Stimulated activated CD4-positive, alpha-beta T cell treated with anti-CD3 and anti-CD28 coated beads, Interleukin-4, amount 100 ng/mL, for 1 hour (primary cell): ENCODE measurements around the gene DYSF.

ENCODE experiments used
- DNase-seq: peaks from one replicate; pipeline ENCODE4 v3.0.0-alpha.2; 2020

DYSF gene

DNA sequence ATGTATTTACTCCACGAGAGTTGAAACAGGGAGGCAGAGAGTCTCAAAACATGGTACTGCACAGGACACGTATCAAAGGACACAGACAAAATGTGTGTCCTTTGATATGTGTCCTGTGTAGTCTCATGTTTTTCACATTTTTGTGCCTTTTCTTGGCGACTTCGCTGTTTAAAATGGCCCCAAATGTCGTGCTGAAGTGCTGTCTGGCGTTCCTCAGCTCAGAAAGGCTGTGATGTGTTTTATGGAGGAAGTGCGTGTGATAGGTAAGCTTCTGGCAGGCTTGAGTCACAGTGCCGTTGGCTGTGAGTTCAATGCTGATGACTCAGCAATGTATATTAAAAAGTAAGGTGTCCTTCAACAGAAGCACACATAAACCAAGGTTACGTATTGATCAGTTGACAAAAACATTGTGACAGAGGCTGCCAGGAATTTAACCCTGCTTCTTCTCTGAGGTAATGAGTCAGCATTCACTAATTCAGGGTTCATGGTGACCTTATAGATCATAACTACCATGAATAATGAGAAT, 78.2 kb downstream of the DYSF start:
- no peak for DNase-seq

DNA sequence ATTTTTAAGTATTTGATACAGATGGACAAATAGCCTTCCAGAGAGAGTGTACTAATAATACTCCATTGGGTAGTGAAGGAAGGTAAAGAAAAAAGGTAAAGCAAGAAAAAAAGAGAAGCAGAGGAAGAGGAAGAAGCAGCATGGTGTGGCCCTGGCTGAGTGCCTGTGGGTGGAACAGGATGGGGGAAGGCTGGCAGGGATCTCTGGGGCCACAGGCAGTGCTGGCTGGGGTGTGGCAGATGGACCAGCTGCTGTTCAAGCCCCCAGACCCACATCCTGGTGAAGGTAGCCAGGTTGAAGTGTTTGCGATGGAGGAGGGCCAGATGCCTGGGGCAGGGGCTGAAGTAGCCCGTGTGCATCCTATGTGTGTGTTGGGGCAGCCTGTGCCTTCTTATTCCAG, 79.0 kb downstream of the DYSF start:
- DNase-seq = no peak

- DNase-seq = no peak
These were observed 80.8 kb downstream of the DYSF start for GRCh38 chr2:71534201-71534600.

- no peak for DNase-seq
These were observed 81.5 kb downstream of the DYSF start for GRCh38 chr2:71534826-71535225.

DNA sequence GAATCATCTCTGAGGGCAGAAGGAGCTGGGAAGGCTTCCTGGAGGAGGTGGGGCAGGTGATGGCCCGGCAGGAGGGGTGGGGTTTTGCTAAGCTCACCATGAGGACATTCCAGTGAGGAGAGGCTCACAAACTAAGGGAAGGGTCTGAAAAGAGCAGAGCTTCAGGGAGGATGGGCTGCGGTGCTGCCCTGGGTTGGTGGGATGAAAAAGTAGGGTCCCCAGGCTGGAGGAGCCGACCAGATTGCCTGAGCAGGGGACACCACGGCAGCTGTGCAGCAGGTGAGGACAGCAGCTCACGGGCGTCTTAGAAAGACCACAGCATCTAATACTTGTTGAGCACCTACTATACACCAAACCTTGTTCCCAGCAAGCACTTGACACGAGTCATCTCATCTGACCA, 82.2 kb downstream of the DYSF start:
- no peak for DNase-seq

GRCh38 chr2:71536226-71536671, 82.9 kb downstream of the DYSF start:
- no peak for DNase-seq

DNA sequence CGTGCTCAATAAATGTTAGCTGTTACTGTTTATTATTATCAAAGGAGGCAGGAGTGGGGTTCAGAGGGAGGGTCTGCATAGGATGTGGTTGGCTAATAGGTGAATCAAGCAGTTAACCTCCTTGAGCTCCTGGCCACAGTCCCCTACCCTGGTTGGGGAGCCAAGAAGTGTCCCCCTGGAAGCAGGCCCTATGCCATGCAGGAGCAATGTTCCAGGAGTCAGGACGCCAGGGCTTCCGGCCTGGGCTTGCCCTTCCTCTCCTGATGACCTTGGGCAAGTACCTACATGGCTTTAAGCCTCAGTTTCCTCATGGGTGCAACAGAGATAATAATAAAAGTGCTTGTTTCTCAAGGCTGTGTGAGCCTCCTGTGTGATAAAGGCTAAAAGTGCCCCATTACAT, 84.9 kb downstream of the DYSF start:
- no peak for DNase-seq

DNA sequence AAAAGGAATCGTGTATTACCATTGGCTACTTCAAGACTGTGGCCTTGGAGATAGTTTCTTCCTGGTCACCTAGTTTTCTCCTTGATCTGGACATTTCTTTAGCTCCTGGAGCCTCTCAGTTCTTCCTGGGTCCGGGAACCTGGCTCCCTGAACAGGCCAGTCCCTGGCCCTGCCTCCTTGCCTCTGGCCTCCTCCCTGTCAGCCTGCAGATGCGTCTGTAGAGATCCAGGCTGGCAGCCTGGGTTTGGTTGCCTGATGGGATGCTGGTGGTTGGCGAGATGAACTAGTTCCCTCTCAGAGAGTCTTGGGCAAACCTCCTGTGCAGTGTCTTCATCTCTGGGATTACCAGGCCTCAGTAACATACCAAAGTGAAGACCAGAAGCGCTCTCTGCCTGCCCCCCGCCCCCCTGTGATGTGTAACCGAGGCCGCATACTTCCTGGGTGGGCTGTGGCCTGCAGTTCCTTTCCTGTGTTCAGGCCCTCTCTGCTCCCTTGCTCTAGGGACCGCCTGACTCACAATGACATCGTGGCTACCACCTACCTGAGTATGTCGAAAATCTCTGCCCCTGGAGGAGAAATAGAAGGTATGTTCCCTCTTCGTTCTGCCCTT, 85.4 kb downstream of the DYSF start:
- DNase-seq = no peak

- no peak for DNase-seq
These were observed 87.5 kb downstream of the DYSF start for GRCh38 chr2:71540818-71541217.

DNA sequence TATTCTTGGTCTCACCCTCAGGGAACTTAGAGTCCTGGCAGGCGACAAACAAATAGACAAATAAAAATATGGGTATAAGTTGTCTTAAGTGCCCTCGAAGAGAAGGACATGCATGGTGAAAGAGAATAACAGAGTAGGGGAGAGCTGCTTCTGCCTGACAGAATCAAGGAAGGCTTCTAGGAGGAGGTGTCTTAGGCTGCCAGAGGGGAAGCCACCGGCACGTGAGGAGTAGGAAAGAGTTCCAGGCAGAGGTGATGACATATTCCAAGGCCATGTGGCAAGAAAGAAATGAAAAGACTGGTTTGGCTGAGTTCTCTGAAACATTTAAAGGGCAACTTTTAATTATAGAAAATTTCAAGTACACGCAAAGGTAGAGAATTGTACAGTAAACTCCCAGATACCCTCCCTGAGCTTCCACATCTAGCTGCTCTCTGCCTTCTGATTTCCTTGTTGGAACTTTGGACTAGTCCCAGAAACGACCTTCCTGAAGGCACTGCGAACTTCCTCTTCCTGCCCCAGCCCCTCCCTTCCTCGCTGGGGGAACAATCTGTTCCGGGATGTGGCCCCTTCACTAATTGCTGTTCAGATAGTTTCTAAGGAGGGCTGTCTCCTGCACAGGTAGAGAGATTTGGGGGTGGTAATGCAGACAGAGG, 91.7 kb downstream of the DYSF start:
- no peak for DNase-seq

DNA sequence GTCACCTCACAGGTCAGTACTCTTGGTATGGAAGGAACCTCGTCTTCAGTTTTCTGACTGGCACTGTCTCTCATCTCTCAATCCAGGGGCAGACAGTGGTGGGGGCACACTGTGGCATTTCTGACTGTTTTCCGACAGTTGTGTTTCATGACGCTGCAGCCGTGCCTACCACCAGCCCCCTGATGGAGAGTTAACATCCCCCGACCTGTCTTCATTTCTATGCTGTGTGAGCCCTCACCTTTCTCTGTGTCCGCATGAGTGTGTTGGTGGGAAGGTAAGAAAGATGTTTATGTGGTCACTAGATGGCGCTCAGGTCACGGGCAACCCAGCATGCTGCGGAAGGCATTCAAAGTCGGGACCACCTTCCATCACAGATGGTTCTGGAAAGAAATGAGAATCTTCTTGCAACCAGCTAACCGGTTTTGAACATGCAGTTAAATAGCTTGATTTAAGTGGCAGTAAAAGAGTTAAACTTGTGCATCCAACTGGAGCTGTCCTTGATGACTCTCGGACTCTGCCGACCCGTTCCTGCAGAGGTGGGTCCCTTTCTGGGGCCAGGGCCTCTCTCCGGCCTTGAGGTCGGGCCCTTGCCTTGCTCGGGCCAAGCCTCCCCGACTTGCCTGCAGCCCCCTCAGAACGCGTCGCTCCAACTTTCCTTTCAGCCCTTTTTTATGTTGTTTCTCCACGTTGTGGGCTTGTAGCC, 92.4 kb downstream of the DYSF start:
- peak; percentile 31 for DNase-seq

DNA sequence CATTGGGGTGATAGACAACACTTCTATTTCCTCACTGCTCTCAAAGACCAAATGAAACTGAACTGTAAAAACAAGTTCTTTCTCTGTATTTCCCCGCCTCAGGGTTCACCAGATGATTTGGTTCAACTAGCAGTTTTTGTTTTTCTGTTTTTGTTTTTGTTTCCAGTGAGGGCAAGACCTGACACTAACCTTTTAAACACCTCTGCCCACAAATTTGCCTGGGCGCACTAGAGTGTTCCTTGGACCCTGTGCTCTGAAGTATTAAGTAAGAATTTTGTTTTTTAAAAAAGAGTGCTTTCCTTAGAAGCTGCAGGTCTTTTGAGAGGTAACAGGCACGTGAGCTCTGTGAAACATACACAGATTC, 92.9 kb downstream of the DYSF start:
- no peak for DNase-seq

DNA sequence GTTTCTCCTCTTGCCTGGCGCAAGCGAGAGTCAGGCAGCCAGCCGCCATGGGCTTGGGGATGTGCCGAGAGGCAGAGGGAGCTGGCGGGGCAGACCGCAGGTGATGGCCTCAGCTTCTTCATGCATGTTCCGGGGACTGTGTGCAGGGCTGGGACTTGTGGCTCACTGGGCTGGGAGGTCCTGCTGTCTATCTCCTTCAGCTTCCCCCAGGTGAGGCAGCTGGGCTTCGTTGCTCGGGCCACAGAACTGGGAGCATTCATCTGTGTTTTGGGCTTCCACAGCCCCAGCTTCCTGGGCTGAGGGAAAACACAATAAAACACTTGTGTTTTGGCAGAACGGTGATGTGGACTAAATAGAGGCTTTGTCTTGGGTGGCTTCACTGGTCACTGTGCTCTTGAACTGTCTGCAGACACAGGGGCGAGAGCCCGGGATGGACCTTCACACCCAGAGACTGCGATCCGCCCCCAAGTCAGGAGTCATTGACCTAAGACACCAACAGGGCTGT, 93.5 kb downstream of the DYSF start:
- no peak for DNase-seq

- no peak for DNase-seq
These were observed 94.4 kb downstream of the DYSF start for GRCh38 chr2:71547616-71548285.

DNA sequence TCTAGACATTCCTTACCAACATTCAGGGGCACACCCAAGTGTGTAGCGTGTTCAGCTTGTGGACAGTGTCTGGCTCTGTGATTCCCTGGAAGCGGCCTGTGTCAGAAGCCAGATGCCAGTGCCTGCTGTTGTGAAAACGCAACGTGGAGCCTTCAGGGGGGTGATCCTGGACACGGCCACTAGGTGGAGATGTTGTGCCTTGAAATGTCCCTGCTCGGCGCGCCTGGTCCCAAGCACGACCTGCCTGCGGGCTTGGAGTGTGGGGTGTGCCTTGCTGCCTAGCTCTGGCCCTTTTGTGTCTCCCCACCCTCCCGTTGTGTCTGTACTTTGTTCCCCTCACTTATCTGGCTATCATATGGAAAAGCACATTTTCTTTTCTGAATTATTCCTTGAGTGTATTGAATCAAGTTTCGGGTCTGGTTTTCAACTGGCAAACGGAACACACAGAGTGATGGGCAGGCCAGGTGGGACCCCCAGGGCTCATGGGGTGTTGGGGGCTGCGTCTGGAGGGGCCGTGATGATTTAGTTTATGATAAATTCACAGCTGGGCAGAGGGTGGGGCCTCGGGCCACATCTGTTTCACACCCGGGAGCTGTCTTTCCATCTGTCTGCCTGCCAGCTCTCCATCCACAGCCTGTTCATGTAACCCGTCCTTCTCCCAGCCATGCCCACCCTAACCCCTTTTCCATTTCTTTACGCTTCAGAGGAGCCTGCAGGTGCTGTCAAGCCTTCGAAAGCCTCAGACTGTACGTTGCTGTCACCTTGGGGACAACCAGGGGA, 95.5 kb downstream of the DYSF start:
- DNase-seq = peak; percentile 69

GRCh38 chr2:71550801-71551630, 97.7 kb downstream of the DYSF start:
- DNase-seq = no peak

GRCh38 chr2:71551631-71551915, 98.2 kb downstream of the DYSF start:
- DNase-seq = no peak

- DNase-seq = no peak
These were observed 99.0 kb downstream of the DYSF start for GRCh38 chr2:71552356-71552755.

DNA sequence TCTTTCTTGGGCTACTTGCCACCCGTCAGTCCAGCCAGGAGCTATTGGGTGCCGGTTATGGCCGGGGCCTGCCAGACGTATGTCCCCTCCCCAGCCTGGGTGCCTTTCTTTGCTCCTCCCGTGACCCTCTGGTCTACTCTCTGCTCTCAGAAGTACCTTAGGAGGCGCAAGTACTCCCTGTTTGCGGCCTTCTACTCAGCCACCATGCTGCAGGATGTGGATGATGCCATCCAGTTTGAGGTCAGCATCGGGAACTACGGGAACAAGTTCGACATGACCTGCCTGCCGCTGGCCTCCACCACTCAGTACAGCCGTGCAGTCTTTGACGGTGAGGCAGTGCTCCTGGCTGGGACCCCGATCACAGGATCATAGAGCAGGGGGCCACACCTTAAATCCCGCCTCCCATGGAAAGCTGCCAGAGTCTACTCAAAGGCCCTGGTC, 99.5 kb downstream of the DYSF start:
- no peak for DNase-seq

DNA sequence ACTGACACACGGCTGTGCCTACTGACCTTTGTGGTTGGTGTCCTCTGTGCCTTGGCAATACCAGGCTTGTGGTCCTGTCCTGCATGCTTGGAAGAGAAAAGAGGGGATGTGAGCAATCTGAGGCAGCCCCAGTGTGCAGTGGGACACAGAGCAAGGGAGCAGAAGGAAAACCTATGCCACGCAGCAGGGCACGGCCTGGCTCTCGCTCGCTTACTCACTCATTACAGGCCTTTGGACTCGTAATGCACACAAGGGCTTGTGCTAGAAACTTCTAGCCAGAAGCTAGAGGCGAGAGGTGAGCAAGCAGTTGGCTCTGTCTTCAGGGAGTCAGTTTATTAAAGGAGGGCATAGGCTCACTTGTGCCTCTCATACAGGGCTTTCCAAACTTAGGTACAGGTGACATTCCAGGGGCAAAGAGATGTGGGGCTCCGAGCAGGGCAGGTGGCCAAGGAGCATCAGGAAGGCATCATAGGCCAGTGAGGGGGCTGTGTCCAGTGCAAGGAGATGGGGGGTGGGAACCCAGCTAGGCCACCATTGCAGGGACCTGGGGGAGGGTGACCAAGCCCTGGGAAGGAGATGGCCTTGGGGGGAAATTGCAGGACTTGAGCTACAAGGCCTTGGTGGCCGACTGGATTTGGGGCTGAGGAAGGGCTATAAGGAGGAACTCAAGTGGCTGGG, 100.8 kb downstream of the DYSF start:
- DNase-seq = no peak

GRCh38 chr2:71554706-71555056, 101.3 kb downstream of the DYSF start:
- DNase-seq = no peak
